WTC11 (cell line): ENCODE measurements around the gene PHACTR3. TPM values are rescaled to one million over a fixed set of nuclear protein-coding genes. Genes with fewer than 3 reads are reported as not detected.

Source experiments
- ATAC-seq: fragments of 200-7000 bp; cut with Tn5 transposase; 2 replicates; pipeline ENCODE4 v1.10.0; 2021; ENCODE audit warnings: mild to moderate bottlenecking, moderate library complexity
- CTCF ChIA-PET: fragments of 300-600 bp; sonication (Branson Sonifier 250); formaldehyde crosslinking; loops from one replicate; lab custom pipeline; 2021; ENCODE audit warnings: antibody characterized with exemption; lab: Charles Lee
- POLR2A ChIA-PET: fragments of 350-600 bp; sonication (Branson Sonifier 250); formaldehyde crosslinking; loops from one replicate; lab custom pipeline; 2021; ENCODE audit warnings: antibody characterized with exemption; lab: Charles Lee
- DNase-seq: peaks from one replicate; pipeline ENCODE4 v3.0.0; 2021; ENCODE audit warnings: low spot score
- H3K27ac Mint-ChIP-seq: 2 replicates; pipeline ENCODE4 v1.8.0; 2021; ENCODE audit warnings: mixed read lengths
- H3K27me3 Mint-ChIP-seq: 2 replicates; pipeline ENCODE4 v1.8.0; 2021; ENCODE audit warnings: low read depth, mild to moderate bottlenecking, moderate library complexity, mixed read lengths
- H3K36me3 Mint-ChIP-seq: 2 replicates; pipeline ENCODE4 v1.8.0; 2021; ENCODE audit warnings: mixed read lengths
- H3K4me1 Mint-ChIP-seq: 2 replicates; pipeline ENCODE4 v1.8.0; 2022; ENCODE audit warnings: mixed read lengths
- H3K4me3 Mint-ChIP-seq: 2 replicates; pipeline ENCODE4 v1.8.0; 2021; ENCODE audit warnings: mild to moderate bottlenecking, moderate library complexity, mixed read lengths
- H3K9me3 Mint-ChIP-seq: 2 replicates; pipeline ENCODE4 v1.8.0; 2021; ENCODE audit warnings: mixed read lengths
- ARID4B ChIP-seq: sonication (generic); formaldehyde crosslinking; IDR thresholded peaks from 2 replicates; pipeline ENCODE4 v1.8.0; 2023; ENCODE audit warnings: missing genetic modification reagents, mild to moderate bottlenecking, borderline replicate concordance
- ATF1 ChIP-seq: sonication (generic); formaldehyde crosslinking; IDR thresholded peaks from 2 replicates; pipeline ENCODE4 v1.8.1; 2023; ENCODE audit warnings: mild to moderate bottlenecking, moderate library complexity, missing genetic modification reagents
- CTCF ChIP-seq: fragments of 200-600 bp; IDR thresholded peaks from 2 replicates; pipeline ENCODE4 v1.8.0; 2022; ENCODE audit warnings: antibody characterized with exemption
- ELF4 ChIP-seq: sonication (generic); formaldehyde crosslinking; IDR thresholded peaks from 2 replicates; pipeline ENCODE4 v1.8.1; 2022; ENCODE audit warnings: low read depth, mild to moderate bottlenecking, moderate library complexity, missing genetic modification reagents
- ESRRA ChIP-seq: sonication (generic); formaldehyde crosslinking; IDR thresholded peaks from 2 replicates; pipeline ENCODE4 v1.8.1; 2022; ENCODE audit warnings: mild to moderate bottlenecking, missing genetic modification reagents, borderline replicate concordance
- MXD4 ChIP-seq: fragments of 250-450 bp; sonication (Bioruptor Pico); IDR thresholded peaks from 2 replicates; pipeline ENCODE4 v1.8.0; 2021; ENCODE audit warnings: mild to moderate bottlenecking, moderate library complexity, borderline replicate concordance
- MYBL2 ChIP-seq: sonication (generic); formaldehyde crosslinking; IDR thresholded peaks from 2 replicates; pipeline ENCODE4 v1.8.1; 2023; ENCODE audit warnings: mild to moderate bottlenecking, moderate library complexity, missing genetic modification reagents
- PRRX2 ChIP-seq: fragments of 250-450 bp; sonication (Bioruptor Pico); IDR thresholded peaks from 2 replicates; pipeline ENCODE4 v1.8.0; 2021; ENCODE audit warnings: mild to moderate bottlenecking
- TCF7 ChIP-seq: sonication (generic); formaldehyde crosslinking; IDR thresholded peaks from 2 replicates; pipeline ENCODE4 v1.8.0; 2022; ENCODE audit warnings: mild to moderate bottlenecking, low read depth, missing genetic modification reagents, moderate library complexity
- TP53 ChIP-seq: sonication (generic); formaldehyde crosslinking; IDR thresholded peaks from 2 replicates; pipeline ENCODE4 v1.8.1; 2023; ENCODE audit warnings: mild to moderate bottlenecking, missing genetic modification reagents
- ZNF138 ChIP-seq: sonication (generic); formaldehyde crosslinking; conservative IDR thresholded peaks from 2 replicates; pipeline ENCODE4 v1.8.1; 2022; ENCODE audit warnings: mild to moderate bottlenecking, moderate library complexity, missing genetic modification reagents
- ZNF219 ChIP-seq: sonication (generic); formaldehyde crosslinking; IDR thresholded peaks from 2 replicates; pipeline ENCODE4 v1.8.0; 2023; ENCODE audit warnings: missing genetic modification reagents, mild to moderate bottlenecking, borderline replicate concordance
- ZNF416 ChIP-seq: fragments of 250-450 bp; sonication (Bioruptor Pico); IDR thresholded peaks from 2 replicates; pipeline ENCODE4 v1.9.0; 2021; ENCODE audit warnings: mild to moderate bottlenecking, inconsistent platforms
- ZNF423 ChIP-seq: fragments of 250-450 bp; sonication (Bioruptor Pico); IDR thresholded peaks from 2 replicates; pipeline ENCODE4 v2.1.2; 2022; ENCODE audit warnings: mild to moderate bottlenecking, moderate library complexity
- ZNF425 ChIP-seq: fragments of 250-450 bp; sonication (Bioruptor Pico); conservative IDR thresholded peaks from 2 replicates; pipeline ENCODE4 v1.9.0; 2021; ENCODE audit warnings: mild to moderate bottlenecking
- ZSCAN18 ChIP-seq: fragments of 250-450 bp; sonication (Bioruptor Pico); IDR thresholded peaks from 2 replicates; pipeline ENCODE4 v2.1.2; 2022; ENCODE audit warnings: mild to moderate bottlenecking, moderate library complexity
- total RNA-seq: library from RNA; stranded (reverse); gene quantifications from 3 replicates; pipeline ENCODE4 v1.2.3, GENCODE V29; 2021
- TF ChIP-seq, protein P1 (sequence below): sonication (generic); formaldehyde crosslinking; IDR thresholded peaks from 2 replicates; pipeline ENCODE4 v1.8.1; 2023; ENCODE audit warnings: mild to moderate bottlenecking, missing genetic modification reagents, moderate library complexity
- TF ChIP-seq, protein P2 (sequence below): fragments of 250-450 bp; sonication (Bioruptor Pico); IDR thresholded peaks from 2 replicates; pipeline ENCODE4 v1.9.0; 2021; ENCODE audit warnings: mild to moderate bottlenecking
- TF ChIP-seq, protein P3 (sequence below): sonication (generic); formaldehyde crosslinking; IDR thresholded peaks from 2 replicates; pipeline ENCODE4 v1.8.1; 2022; ENCODE audit warnings: low read depth, missing genetic modification reagents, borderline replicate concordance

PHACTR3 gene
- total RNA-seq, 1 experiment from 2014 or later: 0.28 TPM

DNA sequence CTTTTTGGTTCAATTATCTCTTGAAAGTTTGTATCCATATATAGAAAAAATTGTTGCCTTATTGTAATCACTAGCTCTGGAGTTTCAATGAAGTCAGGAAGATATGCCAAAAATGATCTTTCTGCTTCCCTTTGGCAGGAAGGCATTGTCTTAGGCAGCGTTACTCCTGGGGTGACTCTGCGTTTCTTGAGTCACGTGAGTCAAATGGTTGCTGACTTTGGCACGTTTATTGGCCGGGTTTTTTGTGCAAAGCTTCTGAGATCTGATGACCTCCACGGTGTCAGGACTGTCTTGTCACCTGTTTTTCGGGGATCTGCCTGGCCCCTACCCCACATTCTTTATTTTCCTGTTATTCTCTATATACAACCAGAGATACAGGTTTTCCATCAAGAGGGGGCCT, 10.4 kb downstream of the PHACTR3 start (continued):
- TF ChIP-seq, protein P1, sequence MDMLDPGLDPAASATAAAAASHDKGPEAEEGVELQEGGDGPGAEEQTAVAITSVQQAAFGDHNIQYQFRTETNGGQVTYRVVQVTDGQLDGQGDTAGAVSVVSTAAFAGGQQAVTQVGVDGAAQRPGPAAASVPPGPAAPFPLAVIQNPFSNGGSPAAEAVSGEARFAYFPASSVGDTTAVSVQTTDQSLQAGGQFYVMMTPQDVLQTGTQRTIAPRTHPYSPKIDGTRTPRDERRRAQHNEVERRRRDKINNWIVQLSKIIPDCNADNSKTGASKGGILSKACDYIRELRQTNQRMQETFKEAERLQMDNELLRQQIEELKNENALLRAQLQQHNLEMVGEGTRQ (CRISPR knock-in tag): no peak
- no peak for TF ChIP-seq PRRX2 (CRISPR knock-in tag)
- TF ChIP-seq TCF7 (CRISPR knock-in tag): no peak

GRCh38 chr20:59616306-59616705, 12.0 kb downstream of the PHACTR3 start:
- no peaks in the 10 kb centered on the region for H3K36me3 Mint-ChIP-seq
- peaks cover 54% of the 10 kb centered on the region for H3K27me3 Mint-ChIP-seq
- ATAC-seq (no peak), DNase-seq (no peak)
- CTCF ChIA-PET: interaction anchor here (0.6 to 1.4 kb wide), 4 partner anchors 18 to 419 kb away, joined by 3 to 6 read pairs (median 4); no protein-coding TSS in a partner anchor
- no peak overlapping the region for H3K4me3 Mint-ChIP-seq
- no peak overlapping the region for H3K27ac Mint-ChIP-seq
- POLR2A ChIA-PET: no interaction called here
- no peaks in the 10 kb centered on the region for H3K4me1 Mint-ChIP-seq
- no peaks in the 10 kb centered on the region for H3K9me3 Mint-ChIP-seq
- TF ChIP-seq ARID4B (CRISPR knock-in tag): no peak
- no peak for TF ChIP-seq ZNF138 (CRISPR knock-in tag)
- TF ChIP-seq ZNF423 (CRISPR knock-in tag): no peak
- TF ChIP-seq ZNF219 (CRISPR knock-in tag): no peak
- TF ChIP-seq, protein P2, sequence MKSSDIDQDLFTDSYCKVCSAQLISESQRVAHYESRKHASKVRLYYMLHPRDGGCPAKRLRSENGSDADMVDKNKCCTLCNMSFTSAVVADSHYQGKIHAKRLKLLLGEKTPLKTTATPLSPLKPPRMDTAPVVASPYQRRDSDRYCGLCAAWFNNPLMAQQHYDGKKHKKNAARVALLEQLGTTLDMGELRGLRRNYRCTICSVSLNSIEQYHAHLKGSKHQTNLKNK (CRISPR knock-in tag): no peak

- H3K27me3 Mint-ChIP-seq: peaks cover 54% of the 10 kb centered on the region
- ChIA-PET CTCF (interaction anchor here (1.0 to 1.4 kb wide), 3 partner anchors 19 to 57 kb away, joined by 3 to 5 read pairs (median 3); no protein-coding TSS in a partner anchor), POLR2A (no interaction called here)
- H3K4me3 Mint-ChIP-seq: no peak overlapping the region
- ATAC-seq (no peak), DNase-seq (no peak)
- H3K4me1 Mint-ChIP-seq: no peaks in the 10 kb centered on the region
- H3K27ac Mint-ChIP-seq: no peak overlapping the region
- H3K36me3 Mint-ChIP-seq: no peaks in the 10 kb centered on the region
- H3K9me3 Mint-ChIP-seq: no peaks in the 10 kb centered on the region
- TF ChIP-seq, protein P3, sequence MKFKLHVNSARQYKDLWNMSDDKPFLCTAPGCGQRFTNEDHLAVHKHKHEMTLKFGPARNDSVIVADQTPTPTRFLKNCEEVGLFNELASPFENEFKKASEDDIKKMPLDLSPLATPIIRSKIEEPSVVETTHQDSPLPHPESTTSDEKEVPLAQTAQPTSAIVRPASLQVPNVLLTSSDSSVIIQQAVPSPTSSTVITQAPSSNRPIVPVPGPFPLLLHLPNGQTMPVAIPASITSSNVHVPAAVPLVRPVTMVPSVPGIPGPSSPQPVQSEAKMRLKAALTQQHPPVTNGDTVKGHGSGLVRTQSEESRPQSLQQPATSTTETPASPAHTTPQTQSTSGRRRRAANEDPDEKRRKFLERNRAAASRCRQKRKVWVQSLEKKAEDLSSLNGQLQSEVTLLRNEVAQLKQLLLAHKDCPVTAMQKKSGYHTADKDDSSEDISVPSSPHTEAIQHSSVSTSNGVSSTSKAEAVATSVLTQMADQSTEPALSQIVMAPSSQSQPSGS: no peak
- TF ChIP-seq ZNF423 (CRISPR knock-in tag) (no peak), ELF4 (CRISPR knock-in tag) (no peak), CTCF (no peak), ZSCAN18 (CRISPR knock-in tag) (no peak), ATF1 (CRISPR knock-in tag) (no peak), ESRRA (CRISPR knock-in tag) (no peak), TP53 (CRISPR knock-in tag) (no peak), MYBL2 (no peak), ZNF425 (CRISPR knock-in tag) (no peak), MXD4 (CRISPR knock-in tag) (no peak), ZNF416 (CRISPR knock-in tag) (no peak)
- TF ChIP-seq, protein P2 (CRISPR knock-in tag): no peak
Observed at GRCh38 chr20:59617221-59617620, 12.9 kb downstream of the PHACTR3 start.
